ENCODE measurements around the gene ST3GAL2.
A peak's percentile ranks its signal among the peaks of the same experiment; 100 is the strongest.
"Not testable (repeated sequence)": the region's sequence is repeated elsewhere in the genome, so short reads cannot be mapped to it uniquely, and the experiment has no call there.

ST3GAL2 gene

DNA sequence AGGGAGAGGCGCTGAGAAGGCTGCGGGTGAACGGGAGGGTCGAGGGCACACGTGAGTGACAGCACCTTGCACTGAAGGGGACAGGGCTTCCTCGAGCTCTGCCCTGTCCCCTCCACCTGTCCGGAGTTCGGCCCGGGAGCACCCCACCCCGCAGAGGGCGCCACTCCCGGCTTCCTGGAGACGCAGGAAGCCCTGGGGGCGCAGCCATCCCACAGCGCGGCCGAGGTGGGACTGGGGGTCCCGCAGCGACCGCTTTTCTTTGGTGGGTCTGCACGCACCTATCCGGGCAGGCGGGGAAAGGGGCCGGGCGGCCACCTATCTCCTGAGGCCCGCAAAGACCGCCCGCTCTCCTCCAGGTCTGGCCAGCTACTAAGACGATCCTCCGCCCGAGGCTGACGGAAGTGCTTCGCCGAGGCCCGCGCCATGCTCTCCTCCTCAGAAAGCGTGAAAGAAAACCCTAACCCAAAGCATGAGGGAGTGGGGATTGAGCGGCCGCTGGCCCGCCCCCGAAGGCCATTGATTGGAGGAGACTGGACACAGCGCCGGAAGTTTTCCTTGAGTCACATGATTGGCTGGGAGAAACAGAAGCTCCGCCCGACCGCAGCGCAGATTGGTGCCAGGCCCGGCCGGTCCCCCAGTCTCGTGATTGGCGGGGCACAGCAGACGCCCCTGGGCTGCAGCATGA lies 57.8 kb downstream of the ST3GAL2 start:
- DNase-seq, result peak; percentile 89

DNA sequence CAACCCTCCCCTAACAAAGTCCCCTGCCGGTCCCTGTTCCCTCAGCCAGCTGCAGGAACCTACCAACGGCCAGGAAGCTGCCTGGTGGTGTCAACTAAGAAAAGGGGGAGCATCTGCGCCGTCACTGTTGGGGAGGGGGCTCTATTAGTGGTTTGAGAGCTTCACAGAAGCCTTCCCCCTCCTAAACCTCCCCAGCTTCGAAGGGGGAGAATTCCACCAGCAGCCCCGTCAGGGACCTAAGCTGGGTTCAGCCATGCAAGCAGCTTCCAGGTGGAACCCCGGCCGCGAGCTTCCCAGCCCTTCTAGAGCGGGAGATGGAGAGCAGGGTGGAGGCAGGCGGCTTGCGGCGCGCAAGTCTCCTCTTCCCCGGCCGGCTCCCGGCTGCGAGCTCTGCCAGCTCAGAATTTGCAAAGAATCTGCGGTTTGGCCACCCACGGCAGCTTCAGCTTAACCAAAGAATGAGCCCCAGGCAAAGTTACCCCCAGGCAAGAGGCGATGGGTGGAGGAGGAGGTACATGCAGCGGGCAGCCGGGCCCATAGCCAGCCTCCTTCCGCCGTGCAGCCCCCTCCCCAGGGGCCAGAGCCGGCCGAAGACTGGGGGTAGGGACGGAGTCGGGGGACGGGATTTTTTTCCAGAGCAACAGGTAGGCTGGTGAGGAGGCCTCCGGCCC lies 58.5 kb downstream of the ST3GAL2 start:
- no peak for DNase-seq

DNA sequence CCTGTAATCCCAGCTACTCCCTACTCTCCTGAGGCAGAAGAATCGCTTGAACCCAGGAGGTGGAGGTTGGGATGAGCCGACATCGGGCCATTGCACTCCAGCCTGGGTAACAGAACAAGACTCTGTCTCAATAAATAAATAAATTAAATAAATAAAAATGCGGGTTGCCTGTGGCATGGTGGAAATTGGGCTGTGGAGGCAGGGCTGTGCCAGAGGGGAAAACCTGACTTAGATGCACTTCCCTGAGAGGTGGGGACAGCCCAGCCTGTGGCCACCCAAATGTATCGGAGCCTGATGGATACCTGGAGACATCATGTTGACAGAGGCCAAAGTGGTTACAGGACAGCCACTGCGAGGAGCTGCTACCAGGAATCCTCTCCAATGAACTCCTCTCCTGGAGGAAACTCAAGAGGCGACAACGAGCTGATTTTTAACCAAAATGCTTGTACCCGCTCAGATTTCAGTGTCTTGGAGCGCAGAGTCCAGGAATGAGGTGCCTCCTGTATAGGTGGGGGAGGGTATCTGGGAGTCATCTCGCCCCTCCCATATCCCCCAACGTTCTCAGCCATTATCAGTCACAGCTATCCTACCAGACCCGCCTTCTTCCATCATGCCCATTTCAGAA lies 59.9 kb downstream of the ST3GAL2 start:
- no peak for DNase-seq

DNA sequence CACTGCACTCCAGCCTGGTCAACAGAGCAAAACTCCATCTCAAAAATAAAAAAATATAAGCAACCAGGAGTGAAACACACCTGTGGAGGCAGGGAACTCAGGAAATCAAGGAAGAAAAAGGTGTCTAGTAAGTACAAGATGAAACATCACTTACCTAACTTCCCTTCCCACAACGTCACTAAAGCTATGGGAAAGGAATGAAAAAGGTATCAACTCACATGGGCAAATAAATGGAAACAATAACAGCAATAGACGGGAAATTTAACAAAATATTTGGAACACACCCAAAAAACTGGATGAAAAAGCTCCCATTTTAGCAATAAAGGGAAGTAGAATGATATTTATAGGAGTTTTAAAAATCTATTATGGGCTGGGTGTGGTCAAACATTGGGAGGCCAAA lies 61.1 kb downstream of the ST3GAL2 start:
- DNase-seq, result no peak

DNA sequence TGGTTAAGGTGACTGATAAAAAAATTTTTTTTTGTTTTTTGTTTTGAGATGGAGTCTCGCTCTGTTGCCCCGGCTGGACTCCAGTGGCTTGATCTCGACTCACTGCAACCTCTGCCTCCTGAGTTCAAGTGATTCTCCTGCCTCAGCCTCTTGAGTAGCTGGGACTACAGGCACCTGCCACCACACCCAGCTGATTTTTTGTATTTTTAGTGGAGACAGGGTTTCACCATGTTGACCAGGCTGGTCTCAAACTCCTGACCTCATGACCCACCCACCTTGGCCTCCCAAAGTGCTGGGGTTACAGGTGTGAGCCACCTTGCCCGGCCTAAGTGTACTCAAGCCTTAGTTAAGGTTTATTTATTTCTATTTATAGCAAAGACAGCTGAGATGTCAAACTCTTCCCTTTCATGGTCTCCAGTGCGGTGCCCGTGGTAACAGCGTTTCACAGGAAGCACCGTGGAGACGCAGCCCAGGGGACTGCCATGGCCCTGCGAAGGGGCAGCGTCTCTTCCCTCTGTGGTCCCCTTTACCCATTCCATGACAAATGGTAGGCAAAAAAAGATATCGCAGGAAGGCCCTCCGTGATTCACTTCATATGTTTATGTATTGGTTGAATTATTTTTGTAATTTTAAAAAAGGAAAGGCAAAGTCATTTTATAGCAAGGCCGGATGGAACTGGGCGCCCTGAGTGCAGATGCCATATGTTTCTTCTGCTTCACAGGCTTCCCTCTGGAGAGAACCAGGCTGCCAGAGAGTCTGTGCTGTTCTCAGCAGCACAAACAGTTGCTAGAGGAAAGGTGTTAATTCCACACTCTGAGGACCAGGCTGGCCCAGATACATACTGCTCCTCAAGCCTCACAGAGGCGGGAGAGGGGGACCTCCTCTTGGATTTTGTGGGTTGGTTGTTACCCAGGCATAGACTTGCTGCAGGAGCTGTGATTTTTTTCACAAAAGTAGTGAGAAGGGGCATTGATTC lies 63.0 kb downstream of the ST3GAL2 start:
- DNase-seq, result no peak

DNA sequence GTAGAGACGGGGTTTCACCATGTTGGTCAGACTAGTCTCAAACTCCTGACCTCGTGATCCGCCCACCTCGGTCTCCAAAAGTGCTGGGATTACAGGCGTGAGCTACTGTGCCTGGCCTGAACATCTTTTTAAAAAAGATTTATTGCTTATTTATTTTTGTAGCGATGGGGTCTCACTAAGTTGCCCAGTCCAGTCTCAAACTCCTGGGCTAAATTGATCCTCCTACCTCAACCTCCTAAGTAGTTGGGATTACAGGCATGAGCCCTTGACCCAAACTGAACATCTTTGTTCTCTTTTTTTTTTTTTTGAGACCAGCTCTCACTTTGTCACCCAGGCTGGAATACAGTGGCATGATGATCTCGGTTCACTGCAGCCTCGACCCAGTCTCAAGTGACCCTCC lies 64.7 kb downstream of the ST3GAL2 start:
- DNase-seq, result no peak

DNA sequence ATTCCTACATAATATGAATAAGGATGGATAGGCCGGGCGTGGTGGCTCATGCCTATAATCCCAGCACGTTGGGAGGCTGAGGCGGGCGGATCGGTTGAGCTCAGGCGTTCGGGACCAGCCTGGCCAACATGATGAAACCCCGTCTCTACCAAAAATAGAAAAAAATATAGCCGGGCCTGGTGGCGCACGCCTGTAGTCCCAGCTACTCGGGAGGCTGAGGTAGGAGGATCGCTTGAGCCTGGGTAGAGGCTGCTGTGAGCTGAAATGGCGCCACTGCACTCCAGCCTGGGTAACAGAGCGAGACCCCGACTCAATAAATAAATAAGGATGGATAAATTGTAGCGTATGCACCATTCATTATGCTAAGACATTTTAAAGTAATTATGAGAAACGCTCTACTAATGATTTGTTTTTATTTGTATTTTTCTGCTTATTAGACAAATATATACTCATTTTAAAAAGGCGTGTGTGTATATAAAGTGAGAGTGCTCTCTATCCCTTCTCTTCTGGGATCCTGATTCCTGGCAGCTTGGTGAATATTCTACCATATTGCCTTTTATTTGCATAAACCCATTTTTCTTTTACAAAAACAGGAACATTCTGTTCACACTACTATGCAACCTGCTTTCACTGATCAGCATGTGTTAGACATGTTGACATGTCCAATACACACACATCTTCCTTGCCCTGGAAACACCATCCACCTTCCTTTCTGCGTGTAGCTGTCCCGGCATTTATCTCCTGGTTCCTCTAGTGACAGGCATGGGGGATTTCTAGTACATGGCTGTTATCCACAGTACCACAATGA lies 65.8 kb downstream of the ST3GAL2 start:
- no peak for DNase-seq

DNA sequence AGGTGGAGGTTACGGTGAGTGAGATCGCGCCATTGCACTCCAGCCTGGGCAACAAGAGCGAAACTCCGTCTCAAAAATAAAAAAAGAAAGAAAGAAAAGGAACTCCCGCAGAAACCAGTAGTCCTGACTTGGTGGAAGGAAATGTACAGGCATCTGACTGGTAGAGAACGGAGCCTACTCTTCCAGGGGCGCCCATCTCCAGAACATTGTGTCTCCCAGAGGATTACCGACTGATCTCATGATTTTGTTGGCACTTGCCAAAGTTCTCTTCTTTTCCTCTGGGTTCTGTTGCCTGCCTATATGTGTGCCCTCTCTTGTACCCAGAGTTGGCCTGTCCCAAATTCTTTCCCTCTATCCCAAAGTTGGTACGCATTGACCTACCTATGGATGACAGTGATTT lies 68.0 kb downstream of the ST3GAL2 start:
- no peak for DNase-seq

DNA sequence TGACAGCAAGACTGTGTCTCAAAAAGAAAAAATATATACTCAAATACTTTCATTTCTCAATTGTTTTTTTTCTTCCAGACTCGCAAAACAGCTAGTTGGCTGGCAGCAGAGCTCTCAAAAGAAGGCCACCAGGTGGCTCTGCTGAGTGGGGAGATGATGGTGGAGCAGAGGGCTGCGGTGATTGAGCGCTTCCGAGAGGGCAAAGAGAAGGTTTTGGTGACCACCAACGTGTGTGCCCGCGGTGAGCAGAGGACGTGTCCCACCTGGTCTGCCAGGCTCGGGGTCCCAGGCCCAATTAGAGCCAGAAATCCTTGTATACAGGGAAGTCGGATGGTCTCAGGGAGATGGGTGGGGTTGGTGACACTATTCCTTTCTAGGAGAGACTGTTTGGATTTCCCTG lies 68.8 kb downstream of the ST3GAL2 start:
- not testable (repeated sequence) for DNase-seq

DNA sequence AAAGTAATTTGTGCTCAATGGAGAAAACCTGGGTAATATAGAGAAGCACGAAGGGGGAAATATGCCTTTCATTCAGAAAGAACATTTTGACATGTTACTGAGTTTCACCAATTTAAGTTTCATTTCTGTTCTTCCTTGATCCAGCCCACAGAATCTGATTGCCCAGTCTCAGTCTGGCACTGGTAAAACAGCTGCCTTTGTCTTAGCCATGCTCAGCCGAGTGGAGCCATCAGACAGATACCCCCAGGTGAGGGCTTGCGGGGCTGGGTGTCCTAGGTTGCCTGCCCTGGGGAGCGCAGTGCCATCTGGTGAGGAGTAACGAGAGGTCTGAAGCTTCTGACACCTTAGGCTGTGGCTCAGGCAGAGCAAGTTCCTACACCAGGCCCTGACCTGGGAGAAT lies 74.5 kb downstream of the ST3GAL2 start:
- DNase-seq, result no peak

DNA sequence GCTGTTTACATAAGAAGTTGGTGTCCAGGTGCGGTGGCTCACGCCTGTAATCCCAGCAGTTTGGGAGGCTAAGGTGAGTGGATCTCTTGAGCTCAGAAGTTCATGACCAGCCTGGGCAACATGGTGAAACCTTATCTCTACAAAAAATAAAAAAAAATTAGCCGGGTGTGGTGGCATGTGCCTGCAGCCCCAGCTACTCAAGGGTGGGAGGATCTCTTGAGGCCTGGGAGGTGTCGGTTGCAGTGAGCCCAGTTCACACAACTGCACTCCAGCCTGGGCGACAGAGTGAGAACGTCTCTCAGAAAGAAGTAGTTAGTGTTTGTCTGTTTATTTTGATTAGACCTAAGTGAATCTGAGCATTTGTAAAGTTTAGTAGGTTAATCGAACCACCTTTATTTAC lies 79.3 kb downstream of the ST3GAL2 start:
- no peak for DNase-seq

DNA sequence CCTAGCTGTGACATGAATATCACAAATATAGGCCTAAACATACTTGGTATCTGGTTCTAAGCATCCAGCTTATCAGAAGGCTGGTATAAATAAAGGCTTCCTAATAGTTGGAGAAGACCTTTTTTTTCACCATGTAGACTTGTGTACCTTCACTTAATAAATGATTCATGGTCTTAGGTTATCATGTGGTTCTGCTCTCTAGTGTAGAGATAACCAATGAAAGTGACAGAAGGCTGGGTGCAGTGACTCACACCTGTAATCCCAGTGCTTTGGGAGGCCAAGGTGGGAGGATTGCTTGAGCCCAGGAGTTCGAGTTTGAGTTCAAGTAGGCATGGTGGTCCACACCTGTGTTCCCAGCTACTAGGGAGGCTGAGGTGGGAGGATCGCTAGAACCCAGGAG lies 89.1 kb downstream of the ST3GAL2 start:
- no peak for DNase-seq

DNA sequence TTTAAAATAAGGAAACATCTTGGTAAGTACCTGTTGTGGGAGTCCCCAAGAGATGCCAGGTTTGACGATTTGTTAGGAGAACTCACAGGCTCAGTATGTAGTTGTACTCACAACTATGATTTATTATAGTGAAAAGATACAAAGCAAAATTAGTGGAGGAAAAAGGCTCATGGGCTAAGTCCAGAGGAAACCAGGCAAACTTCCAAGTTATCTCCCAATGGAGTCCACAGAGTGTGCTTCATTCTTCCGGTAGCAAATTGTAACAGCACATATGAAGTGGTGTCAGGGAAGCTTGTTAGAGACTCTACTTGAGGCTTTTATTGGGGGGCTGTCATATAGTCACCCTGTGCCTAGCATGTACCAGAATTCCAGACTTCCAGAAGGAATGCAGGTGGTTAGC lies 89.9 kb downstream of the ST3GAL2 start:
- no peak for DNase-seq

DNA sequence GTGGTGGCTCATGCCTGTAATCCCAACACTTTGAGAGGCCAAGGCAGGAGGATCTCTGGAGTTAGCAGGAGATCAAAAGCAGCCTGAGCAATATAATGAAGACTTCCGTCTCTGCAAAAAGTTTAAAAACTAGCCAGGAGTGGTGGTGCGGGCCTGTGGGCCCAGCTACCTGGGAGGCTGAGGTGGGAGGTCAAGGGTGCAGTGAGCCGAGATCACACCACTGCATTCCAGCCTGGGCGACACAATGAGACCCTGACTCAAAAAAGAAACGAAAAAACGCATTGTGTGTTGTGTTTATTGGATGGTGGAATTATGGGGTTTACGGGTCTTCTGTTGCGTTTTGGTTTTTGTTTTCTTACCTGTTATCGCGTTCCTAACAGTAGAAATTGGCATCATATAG lies 93.1 kb downstream of the ST3GAL2 start:
- no peak for DNase-seq

DNA sequence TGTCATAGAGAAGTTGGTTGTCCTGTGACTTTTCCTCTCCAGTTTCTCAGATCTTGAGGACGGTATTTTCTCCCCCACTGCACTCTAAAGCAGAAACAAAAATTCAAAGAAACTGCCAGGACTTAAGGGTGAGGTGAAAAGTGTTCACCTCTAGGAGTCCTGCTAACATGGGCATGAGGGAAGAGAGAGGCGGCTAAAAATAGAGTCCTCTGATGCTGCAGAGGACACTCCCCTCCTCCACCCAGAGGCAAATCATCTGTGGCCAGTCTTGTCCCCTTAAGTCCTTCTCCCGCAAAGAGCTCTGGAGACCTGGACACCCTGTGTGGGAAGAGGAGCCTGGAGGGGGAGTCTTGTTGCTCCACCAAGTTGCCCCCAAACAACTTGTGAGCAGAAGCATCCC lies 96.9 kb downstream of the ST3GAL2 start:
- no peak for DNase-seq

DNA sequence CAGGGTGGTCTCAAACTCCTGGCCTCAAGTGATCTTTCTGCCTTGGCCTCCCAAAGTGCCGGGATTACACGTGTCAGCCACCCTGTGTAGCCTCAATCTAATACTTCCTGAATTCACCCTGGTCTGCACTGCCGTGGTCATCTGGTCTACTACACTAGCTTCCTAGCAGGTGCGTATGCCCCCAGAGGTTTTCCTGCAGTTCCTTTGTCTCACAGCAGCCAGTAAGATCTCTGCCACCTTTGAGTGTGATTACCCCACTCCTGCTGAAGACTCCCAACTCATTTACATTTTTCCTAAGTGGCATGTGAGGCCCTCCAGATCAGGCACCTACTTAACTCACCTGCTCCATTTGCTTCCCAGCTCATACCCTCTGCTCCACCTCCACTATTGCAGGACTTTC lies 97.3 kb downstream of the ST3GAL2 start:
- DNase-seq, result no peak

DNA sequence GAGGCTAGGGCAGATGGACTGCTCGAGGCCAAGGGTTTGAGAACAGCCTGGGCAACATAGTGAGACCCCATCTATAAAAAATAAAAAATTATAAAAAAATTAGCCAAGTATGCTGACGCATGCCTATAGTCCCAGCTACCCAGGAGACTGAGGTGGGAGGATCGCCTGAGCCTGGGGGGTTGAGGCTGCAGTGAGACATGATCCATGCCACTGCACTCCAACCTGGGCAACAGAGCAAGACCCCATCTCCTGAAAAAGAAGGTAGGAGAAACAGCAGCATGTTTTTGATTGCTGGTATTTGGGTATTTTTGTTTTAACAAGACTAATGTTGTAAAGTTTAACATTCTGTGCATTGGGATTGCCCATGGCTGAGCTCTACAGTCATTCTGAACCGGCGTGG lies 101.1 kb downstream of the ST3GAL2 start:
- DNase-seq, result no peak

DNA sequence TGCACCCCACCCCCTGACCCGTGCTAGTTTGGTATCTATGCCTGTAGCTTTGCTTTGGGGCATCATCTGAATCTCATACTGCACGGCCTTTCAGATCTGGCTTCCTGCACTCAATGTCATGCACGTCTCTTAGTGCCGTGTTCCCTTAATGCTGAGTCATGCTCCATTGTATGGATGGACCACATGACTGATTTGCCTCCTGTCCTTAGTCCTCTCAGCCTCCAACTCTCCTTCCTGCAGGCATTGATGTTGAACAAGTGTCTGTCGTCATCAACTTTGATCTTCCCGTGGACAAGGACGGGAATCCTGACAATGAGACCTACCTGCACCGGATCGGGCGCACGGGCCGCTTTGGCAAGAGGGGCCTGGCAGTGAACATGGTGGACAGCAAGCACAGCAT lies 106.2 kb downstream of the ST3GAL2 start:
- not testable (repeated sequence) for DNase-seq

DNA sequence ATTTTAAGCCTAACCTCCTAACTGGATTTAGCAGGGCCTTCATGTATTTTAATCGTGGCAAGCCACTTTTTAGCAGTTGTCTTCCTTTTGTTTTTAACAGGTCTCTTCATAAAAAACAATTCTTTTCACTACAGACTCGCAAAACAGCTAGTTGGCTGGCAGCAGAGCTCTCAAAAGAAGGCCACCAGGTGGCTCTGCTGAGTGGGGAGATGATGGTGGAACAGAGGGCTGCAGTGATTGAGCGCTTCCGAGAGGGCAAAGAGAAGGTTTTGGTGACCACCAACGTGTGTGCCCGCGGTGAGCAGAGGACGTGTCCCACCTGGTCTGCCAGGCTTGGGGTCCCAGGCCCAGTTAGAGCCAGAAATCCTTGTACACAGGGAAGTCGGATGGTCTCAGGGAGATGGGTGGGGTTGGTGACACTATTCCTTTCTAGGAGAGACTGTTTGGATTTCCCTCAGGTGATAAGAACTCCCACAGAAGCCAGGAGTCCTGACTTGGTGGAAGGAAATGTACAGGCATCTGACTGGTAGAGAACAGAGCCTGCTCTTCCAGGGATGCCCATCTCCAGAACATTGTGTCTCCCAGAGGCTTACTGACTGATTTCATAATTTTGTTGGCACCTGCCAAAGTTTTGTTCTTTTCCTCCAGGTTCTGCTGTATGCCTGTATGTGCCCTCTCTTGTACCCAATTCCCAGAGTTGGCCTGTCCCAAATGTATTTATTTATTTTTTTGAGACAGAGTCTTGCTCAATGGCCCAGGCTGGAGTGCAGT lies 107.1 kb downstream of the ST3GAL2 start:
- DNase-seq, result no peak

DNA sequence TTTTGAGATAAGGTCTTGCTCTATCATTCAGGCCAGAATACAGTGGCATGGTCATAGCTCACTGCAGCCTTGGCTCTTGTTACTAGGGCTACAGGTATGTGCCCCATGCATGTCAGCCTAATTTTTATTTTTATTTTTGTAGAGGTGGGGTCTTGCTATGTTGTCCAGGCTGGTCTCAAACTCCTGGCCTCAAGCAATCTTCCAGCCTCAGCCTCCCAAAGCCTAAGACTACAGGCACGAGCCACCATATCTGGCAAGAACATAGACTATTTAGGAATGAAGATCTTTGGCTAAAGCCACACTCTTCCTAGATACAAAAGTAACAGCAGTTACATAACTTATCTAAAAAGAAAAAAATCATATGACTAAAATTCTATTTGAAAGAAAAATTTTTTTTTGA lies 107.8 kb downstream of the ST3GAL2 start:
- no peak for DNase-seq
